ENCODE measurements around the gene SALL1.

The SALL1 gene

GRCh38 chr16:51150165-51150887 lies 744 bp downstream of the SALL1 start:
- no peak for DNase-seq
- peaks cover 77% of the 10 kb centered on the region for H3K27me3 ChIP-seq
- no peaks in the 10 kb centered on the region for H3K4me1 ChIP-seq
- H3K36me3 ChIP-seq: no peaks in the 10 kb centered on the region
- no peak for TF ChIP-seq CTCF (IDR thresholded peaks at IDR 0.05; ENCODE audit: low read depth, low read length)
- no peak overlapping the region for H3K4me3 ChIP-seq (ENCODE audit: low read depth, low read length)
- H3K9me3 ChIP-seq: no peaks in the 10 kb centered on the region

- H3K4me3 ChIP-seq (ENCODE audit: low read depth, low read length): no peak overlapping the region
- no peak for TF ChIP-seq CTCF (IDR thresholded peaks at IDR 0.05; ENCODE audit: low read depth, low read length)
- no peak for DNase-seq
- H3K4me1 ChIP-seq: no peaks in the 10 kb centered on the region
- no peaks in the 10 kb centered on the region for H3K36me3 ChIP-seq
- H3K27me3 ChIP-seq: peaks cover 72% of the 10 kb centered on the region
- H3K9me3 ChIP-seq: no peaks in the 10 kb centered on the region
These were observed 1.3 kb downstream of the SALL1 start for GRCh38 chr16:51149721-51150164.

GRCh38 chr16:51149251-51149661 lies 1.8 kb downstream of the SALL1 start:
- Histone ChIP-seq H3K4me1 (no peaks in the 10 kb centered on the region), H3K27me3 (peaks cover 74% of the 10 kb centered on the region), H3K4me3 (ENCODE audit: low read depth, low read length) (no peak overlapping the region), H3K36me3 (no peaks in the 10 kb centered on the region), H3K9me3 (no peaks in the 10 kb centered on the region)
- no peak for DNase-seq
- no peak for TF ChIP-seq CTCF (IDR thresholded peaks at IDR 0.05; ENCODE audit: low read depth, low read length)

- DNase-seq: no peak
- Histone ChIP-seq H3K9me3 (no peaks in the 10 kb centered on the region), H3K36me3 (no peaks in the 10 kb centered on the region), H3K4me1 (no peaks in the 10 kb centered on the region), H3K27me3 (peaks cover 73% of the 10 kb centered on the region), H3K4me3 (ENCODE audit: low read depth, low read length) (no peak overlapping the region)
- no peak for TF ChIP-seq CTCF (IDR thresholded peaks at IDR 0.05; ENCODE audit: low read depth, low read length)
These were observed 2.3 kb downstream of the SALL1 start for GRCh38 chr16:51148678-51149228.

GRCh38 chr16:51147776-51148677 lies 3.0 kb downstream of the SALL1 start:
- DNase-seq: no peak
- peaks cover 66% of the 10 kb centered on the region for H3K27me3 ChIP-seq
- no peaks in the 10 kb centered on the region for H3K9me3 ChIP-seq
- H3K4me1 ChIP-seq: no peaks in the 10 kb centered on the region
- H3K36me3 ChIP-seq: no peaks in the 10 kb centered on the region
- no peak for TF ChIP-seq CTCF (IDR thresholded peaks at IDR 0.05; ENCODE audit: low read depth, low read length)
- no peak overlapping the region for H3K4me3 ChIP-seq (ENCODE audit: low read depth, low read length)
